Hypothalamus (tissue), 51 donors: Measurements from ENCODE around the gene AURKA.
"Not testable (repeated sequence)": the region's sequence is repeated elsewhere in the genome, so short reads cannot be mapped to it uniquely, and the experiment has no call there.

Experiments used
- DNase-seq, 51 donors: peaks; one replicate each; lab custom pipeline; 2025; lab: John Stamatoyannopoulos, UW

Gene AURKA

GRCh38 chr20:56360908-56361205, 31.2 kb downstream of the AURKA start:
- DNase-seq, result no peak

GRCh38 chr20:56360133-56360907, 31.7 kb downstream of the AURKA start:
- no peak for DNase-seq

GRCh38 chr20:56359212-56360132, 32.5 kb downstream of the AURKA start:
- DNase-seq, result peak in 37 of 51 donors; percentile 7 to 65 (median 34)

- DNase-seq, result peak in 50 of 51 donors; percentile 27 to 94 (median 79)
Measured at GRCh38 chr20:56358600-56359211, 33.3 kb downstream of the AURKA start, which contains the start of gene FAM210B. TSS of gene FAM210B (plus strand) at chr20:56358974. CDS start at chr20:56359006, 32 bp downstream.

GRCh38 chr20:56358070-56358469, 33.9 kb downstream of the AURKA start:
- DNase-seq, result no peak

GRCh38 chr20:56353356-56353755, 38.7 kb downstream of the AURKA start:
- DNase-seq, result no peak

- DNase-seq, result no peak
Measured at GRCh38 chr20:56352345-56353055, 39.5 kb downstream of the AURKA start.

GRCh38 chr20:56350842-56351241, 41.2 kb downstream of the AURKA start:
- no peak for DNase-seq

GRCh38 chr20:56348746-56349145, 43.3 kb downstream of the AURKA start:
- no peak for DNase-seq

GRCh38 chr20:56348305-56348693, 43.7 kb downstream of the AURKA start:
- DNase-seq, result no peak

- no peak for DNase-seq
Measured at GRCh38 chr20:56347628-56348304, 44.2 kb downstream of the AURKA start.

- DNase-seq, result no peak
Measured at GRCh38 chr20:56345911-56346310, 46.1 kb downstream of the AURKA start.

GRCh38 chr20:56343861-56344381, 48.1 kb downstream of the AURKA start:
- DNase-seq, result peak in 34 of 51 donors; percentile 7 to 65 (median 22)

- DNase-seq, result no peak
Measured at GRCh38 chr20:56342783-56343182, 49.2 kb downstream of the AURKA start.

GRCh38 chr20:56336709-56337108, 55.3 kb downstream of the AURKA start:
- DNase-seq, result not testable (repeated sequence)

- DNase-seq, result peak in 1 of 51 donors; percentile 4
Measured at GRCh38 chr20:56328861-56329260, 63.2 kb downstream of the AURKA start.

GRCh38 chr20:56324806-56325205, 67.2 kb downstream of the AURKA start:
- DNase-seq, result no peak

GRCh38 chr20:56323656-56324055, 68.4 kb downstream of the AURKA start:
- peak in 1 of 51 donors; percentile 3 for DNase-seq

- no peak for DNase-seq
Measured at GRCh38 chr20:56323206-56323605, 68.8 kb downstream of the AURKA start.

GRCh38 chr20:56322681-56323080, 69.3 kb downstream of the AURKA start:
- no peak for DNase-seq
